ENCODE results near the gene INPP5D.

The INPP5D gene

DNA sequence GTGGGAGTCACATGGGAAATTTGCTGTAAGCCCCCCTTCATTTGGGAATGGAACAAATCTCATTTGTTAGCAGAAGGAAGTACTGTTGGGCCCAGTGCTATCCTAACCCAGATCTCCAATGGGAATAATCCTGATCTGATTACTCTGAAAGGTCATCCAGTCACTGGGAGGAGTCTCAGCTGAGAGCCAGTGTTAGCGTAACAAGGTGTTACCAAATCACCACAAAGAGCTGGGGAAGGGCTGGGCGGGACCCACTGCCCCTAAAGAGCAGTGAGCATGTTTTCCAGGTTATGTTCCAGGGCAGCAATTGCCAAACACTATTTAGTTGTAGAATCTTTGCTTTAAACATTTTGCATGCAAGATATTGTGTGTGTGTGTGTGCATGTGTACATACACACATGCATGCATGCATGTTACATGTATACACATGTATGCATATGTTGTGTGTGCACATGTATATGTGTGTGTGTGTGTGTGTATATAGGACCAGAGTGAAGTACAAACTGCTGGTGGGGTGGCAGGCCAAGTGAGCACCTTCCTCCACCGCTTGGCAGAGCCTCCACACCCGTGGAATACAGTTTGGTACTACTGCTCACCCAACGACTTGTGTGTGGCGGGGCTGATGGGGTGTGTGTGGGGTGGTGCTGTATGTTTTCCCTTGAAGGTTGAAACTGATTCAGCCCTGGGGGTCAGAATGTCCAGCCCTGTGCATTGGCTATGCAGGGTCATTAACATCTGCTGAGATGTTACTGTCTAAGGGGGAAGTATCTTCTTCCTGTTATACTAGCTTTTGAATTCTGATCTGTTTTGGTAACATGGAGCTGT is 15.2 kb downstream of the INPP5D start:
- DNase-seq (ENCODE audit: low read depth in 2 of 2): no peak

GRCh38 chr2:233075966-233076339 is 15.8 kb downstream of the INPP5D start:
- no peak for DNase-seq (ENCODE audit: low read depth in 2 of 2)

GRCh38 chr2:233076749-233077148 is 16.6 kb downstream of the INPP5D start:
- DNase-seq (ENCODE audit: low read depth in 2 of 2): no peak

GRCh38 chr2:233079473-233079877 is 19.3 kb downstream of the INPP5D start:
- no peak for DNase-seq (ENCODE audit: low read depth in 2 of 2)

DNA sequence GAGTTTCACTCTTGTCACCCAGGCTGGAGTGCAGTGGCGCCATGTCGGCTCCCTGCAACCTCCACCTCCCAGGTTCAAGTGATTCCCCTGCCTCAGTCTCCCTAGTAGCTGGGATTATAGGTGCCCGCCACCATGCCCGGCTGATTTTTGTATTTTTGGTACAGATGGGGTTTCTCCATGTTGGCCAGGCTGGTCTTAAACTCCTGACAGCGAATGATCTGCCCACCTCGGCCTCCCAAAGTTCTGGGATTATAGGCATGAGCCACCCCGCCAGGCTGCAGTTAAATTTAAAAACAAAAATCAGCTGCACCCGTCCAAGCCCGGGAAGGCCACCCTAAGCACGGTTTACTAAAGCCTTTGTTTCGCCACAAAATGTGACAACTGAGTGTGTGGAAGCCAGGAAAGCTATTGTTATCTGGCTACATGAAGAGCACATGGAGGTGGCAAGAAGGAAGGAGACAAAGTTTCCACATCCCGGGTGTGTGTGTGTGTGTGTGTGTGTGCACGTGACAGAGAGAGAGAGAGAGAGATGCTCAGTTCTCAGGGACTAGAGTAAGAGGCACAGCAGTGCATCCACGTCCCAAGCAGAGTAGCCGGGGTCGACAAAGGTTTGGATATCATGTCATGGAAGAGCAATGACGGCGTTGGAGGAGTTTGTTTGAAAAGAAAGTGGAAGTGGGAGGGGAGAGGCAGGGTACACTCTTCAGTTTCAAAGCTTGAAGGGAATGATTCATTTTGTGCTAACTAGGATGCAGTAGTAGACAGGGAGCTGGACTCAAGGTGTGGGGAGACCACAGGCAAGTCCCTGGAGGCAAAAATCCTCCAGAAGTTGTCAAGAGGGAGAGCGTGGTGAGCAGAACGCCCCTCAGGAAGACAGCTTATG is 20.1 kb downstream of the INPP5D start:
- no peak for DNase-seq (ENCODE audit: low read depth in 2 of 2)

- DNase-seq (ENCODE audit: low read depth in 2 of 2): no peak
Observed at GRCh38 chr2:233080836-233081229, 20.7 kb downstream of the INPP5D start.

GRCh38 chr2:233081232-233081730 is 21.1 kb downstream of the INPP5D start:
- DNase-seq (ENCODE audit: low read depth in 2 of 2): no peak

DNA sequence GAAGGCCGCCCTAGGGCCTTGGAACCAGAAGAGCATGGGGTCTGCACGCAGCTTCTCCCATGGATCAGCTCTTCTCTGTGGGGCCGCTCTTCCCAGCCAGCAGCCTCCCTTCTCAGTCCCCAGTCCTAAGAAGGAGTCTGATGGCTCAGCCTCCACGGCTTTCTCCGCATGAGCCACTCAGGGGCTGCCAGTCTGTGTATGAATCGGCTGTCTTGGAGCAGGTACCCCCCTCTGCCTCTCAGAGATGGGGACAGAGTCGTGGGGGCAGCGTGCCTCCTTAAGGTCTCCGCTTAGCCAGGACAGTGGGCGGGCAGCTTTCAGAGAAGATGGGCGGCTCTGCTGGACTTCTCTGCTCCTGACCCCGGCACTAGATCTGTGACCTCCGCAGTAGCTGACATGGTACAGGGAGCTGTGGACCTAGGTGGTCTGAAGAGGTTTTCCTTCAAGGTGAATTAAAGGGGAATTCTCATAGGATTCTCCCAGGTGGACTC is 21.6 kb downstream of the INPP5D start:
- no peak for DNase-seq (ENCODE audit: low read depth in 2 of 2)

DNA sequence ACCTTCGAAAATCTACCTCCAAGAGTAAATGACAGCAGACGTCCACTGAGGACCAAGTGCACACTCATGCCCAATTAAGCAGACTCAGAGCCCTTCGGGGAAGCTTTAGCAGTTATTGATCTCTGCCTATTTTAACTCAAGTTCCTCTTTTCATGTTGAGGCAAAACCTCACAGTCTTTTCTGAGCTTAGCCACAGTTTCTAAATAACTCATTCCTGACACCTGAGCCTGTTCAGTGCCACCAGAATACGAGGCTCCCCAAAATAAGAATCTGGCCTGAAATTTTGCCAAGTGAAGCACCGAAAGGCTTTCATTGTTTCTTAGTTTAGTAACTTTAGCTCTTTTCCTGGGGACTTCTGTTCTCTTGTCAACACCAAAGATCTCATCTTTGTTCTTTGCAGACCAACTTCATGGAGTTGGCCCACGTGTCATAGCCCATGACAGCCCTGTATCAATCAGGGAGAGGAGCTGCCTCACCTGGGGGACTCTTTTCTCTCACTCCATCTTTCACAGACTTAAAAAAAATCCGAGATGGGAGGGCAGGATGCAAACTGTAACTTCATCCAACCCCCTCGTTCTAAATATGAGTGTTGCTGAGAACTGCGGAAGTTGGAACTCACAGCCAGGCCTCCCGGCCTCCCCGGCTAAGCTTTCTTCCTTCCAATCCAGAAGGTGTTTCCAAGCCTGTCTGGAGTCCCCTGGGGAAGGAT is 22.2 kb downstream of the INPP5D start:
- DNase-seq (ENCODE audit: low read depth in 2 of 2): no peak

DNA sequence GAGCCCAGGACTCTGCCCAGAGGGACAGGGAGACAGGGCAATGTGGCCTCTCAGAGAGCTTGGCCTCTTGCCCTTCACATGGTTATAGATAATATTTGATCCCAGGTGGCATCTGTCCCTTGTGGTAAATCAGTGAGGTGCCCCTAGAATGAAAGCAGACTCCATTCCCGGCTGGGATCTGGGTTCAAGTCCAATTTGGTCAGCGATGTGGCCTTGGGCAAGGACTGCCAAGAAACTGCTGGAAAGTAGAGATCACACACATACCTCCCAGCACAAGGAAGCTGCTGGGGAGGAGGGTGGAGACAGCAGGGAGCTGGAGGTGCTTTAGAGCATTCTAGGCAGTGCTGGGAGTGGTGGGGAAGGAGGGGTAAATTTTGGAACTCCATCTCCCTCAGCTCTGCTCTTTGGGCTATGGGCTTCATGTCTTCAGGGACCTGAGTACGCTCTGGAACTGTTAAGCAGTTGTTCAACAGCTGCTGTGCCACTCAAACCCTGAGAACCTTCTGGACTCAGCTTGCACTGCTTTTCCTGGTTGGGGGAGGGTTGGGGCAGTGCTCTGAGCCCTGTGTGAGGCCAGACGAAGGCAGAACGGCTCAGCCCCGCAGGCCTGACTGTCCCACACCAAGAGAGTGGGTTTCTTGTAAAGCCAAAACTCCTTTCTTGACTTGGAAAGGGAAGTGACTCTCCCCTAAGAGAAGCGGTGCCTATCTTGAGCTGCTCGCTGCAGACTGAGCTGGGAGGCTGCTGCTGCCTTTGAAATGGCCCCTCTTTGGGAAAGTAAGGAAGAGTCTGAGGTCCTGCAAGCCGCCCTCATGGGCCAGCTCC is 23.0 kb downstream of the INPP5D start:
- DNase-seq (ENCODE audit: low read depth in 2 of 2): no peak

- DNase-seq (ENCODE audit: low read depth in 2 of 2): no peak
Observed at GRCh38 chr2:233083782-233084181, 23.6 kb downstream of the INPP5D start.

- no peak for DNase-seq (ENCODE audit: low read depth in 2 of 2)
Observed at GRCh38 chr2:233084488-233084887, 24.3 kb downstream of the INPP5D start.

DNA sequence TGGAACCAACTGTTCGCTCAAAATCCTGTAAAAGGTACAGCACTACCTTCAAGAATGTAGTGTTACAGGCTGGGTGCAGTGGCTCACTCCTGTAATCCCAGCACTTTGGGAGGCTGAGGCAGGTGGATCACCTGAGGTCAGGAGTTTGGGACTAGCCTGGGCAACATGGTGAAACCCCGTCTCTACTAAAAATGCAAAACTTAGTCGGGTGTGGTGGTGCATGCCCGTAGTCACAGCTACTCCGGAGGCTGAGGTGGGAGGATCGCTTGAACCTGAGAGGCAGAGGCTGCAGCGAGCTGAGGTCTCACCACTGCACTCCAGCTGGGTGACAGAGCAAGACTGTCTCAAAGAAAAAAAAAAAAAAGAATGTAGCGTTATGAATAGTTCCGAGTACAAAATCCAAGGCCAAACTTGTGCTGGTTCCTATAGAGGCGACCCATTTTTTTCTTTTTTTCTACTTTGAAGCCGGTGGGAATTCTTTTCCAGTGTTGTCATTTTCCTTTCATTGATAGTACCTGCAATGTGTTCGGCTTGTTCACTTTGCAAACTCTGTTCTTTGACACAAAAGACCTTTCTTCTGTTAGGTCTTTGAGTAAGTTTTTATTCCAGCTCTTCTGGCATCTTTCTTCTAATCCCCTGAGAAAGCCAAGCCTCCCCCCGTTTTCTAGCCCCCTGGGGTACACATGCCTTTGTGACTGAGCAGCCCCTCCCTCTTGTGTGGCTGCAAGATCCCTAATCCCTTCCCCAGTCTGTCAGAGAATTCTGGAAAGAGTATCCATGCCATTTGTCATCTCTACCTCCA is 25.1 kb downstream of the INPP5D start:
- no peak for DNase-seq (ENCODE audit: low read depth in 2 of 2)

- DNase-seq (ENCODE audit: low read depth in 2 of 2): no peak
Observed at GRCh38 chr2:233085839-233086150, 25.7 kb downstream of the INPP5D start.

GRCh38 chr2:233087713-233088112 is 27.6 kb downstream of the INPP5D start:
- DNase-seq (ENCODE audit: low read depth in 2 of 2): no peak

DNA sequence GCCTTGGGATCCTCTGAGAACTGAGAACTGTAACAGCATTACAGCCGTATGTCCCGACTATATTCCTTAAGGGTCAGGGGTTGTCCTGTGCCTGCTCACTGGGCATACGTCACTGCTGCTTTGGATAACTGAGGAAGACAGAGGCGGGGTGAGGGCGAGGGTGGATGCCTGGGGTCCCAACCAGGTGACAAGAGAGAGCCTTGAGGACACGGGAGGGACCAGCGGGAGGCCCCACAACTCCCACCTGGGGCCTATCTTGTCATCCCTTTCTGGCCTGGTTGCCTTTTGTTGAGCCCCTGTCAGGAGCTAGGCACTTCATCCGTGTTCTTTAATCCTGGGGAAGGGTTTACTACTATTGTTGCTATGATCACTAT is 28.8 kb downstream of the INPP5D start:
- no peak for DNase-seq (ENCODE audit: low read depth in 2 of 2)

- no peak for DNase-seq (ENCODE audit: low read depth in 2 of 2)
Observed at GRCh38 chr2:233089851-233090250, 29.7 kb downstream of the INPP5D start.

DNA sequence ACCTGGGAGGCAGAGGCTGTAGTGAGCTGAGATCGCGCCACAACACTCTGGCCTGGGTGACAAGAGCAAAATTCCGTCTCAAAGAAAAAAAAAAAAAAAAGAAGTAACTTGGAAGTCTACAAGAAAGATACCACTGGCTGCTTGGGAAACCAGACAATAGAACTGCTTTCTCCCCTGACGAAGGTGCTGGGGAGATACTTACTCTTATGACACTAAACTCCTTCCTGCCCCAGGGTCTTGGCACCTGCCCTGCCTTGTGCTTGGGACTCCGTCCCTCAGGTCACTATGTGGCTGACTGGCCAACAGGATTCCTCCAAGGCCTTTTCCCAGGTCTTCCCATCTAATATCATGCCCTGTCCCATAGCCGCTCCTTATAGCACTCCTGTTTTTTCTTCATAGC is 30.7 kb downstream of the INPP5D start:
- DNase-seq (ENCODE audit: low read depth in 2 of 2): no peak

DNA sequence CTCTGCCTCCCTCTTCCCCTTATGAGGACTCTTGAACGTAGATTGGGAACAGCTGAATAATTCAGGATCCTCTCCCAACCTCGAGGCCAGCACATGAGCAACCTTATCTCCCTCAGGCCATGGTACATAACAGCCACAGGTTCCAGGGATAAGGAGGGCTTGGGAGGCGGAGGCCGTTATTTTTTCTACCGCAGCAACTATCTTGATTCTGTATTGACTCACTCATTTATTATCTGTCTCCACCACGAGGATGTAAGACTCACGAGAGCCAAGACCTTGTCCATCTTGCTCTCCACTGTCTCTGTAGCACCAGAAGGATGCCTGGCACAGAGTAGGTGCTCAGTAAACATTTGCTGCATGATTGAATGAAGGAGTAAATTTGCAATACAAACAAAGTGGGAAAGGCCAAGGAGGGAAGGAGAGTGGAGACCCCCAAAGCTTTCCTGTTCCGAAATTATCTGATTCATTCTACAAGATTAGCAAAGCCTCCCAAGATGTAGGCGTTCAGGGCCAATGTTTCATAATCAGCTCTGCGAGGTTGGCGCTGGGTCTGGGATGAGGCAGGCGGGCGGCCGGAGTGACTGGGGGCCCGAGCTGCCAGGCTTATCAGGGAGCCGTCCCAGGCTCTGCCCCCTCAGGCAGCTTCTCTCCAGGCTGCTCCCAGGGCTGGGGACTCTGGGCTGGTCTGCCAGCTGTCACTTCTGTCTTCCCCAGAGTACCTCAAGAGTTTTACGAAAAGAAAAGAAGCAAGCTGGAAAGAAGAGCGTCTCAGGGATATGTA is 31.6 kb downstream of the INPP5D start:
- no peak for DNase-seq (ENCODE audit: low read depth in 2 of 2)

Data from stimulated activated CD8-positive, alpha-beta memory T cell treated with anti-CD3 and anti-CD28 coated beads, Interleukin-7, amount 100 ng/mL, for 4 hours (primary cell).